Stimulated activated CD4-positive, alpha-beta T cell treated with anti-CD3 and anti-CD28 coated beads, Interleukin-2, amount 100 ng/mL, for 24 hours (primary cell): ENCODE data around the gene DNASE1L2.
"Not testable (repeated sequence)": the region's sequence is repeated elsewhere in the genome, so short reads cannot be mapped to it uniquely, and the experiment has no call there.

ENCODE experiments used
- DNase-seq, 2 donors: peaks; one replicate each; pipeline ENCODE4 v3.0.0-alpha.2; 2020

The DNASE1L2 gene

GRCh38 chr16:2242598-2242997 is 6.4 kb downstream of the DNASE1L2 start:
- DNase-seq: no peak

GRCh38 chr16:2243031-2243528 is 6.8 kb downstream of the DNASE1L2 start:
- DNase-seq: no peak

GRCh38 chr16:2243781-2244180 is 7.5 kb downstream of the DNASE1L2 start:
- no peak for DNase-seq

- DNase-seq: no peak
Observed at GRCh38 chr16:2244301-2244700, 8.1 kb downstream of the DNASE1L2 start.

- DNase-seq: no peak
Observed at GRCh38 chr16:2244926-2245795, 8.9 kb downstream of the DNASE1L2 start.

- DNase-seq: no peak
Observed at GRCh38 chr16:2246301-2246885, 10.1 kb downstream of the DNASE1L2 start.

GRCh38 chr16:2250652-2251295 is 14.5 kb downstream of the DNASE1L2 start:
- DNase-seq: peak; percentile 55 to 60

- peak; percentile 80 to 90 for DNase-seq
Observed at GRCh38 chr16:2251296-2252111, 15.3 kb downstream of the DNASE1L2 start, which contains the start of gene ECI1. ECI1 (minus strand) TSS chr16:2251587; CDS start chr16:2251566, 21 bp downstream.

- DNase-seq: no peak
Observed at GRCh38 chr16:2252806-2253148, 16.5 kb downstream of the DNASE1L2 start.

GRCh38 chr16:2253293-2253692 is 17.0 kb downstream of the DNASE1L2 start:
- DNase-seq: no peak

- no peak for DNase-seq
Observed at GRCh38 chr16:2256531-2257140, 20.4 kb downstream of the DNASE1L2 start.

- no peak for DNase-seq
Observed at GRCh38 chr16:2257726-2258125, 21.5 kb downstream of the DNASE1L2 start.

- DNase-seq: not testable (repeated sequence)
Observed at GRCh38 chr16:2258530-2258929, 22.3 kb downstream of the DNASE1L2 start.

- DNase-seq: no peak
Observed at GRCh38 chr16:2260250-2260649, 24.0 kb downstream of the DNASE1L2 start.

- not testable (repeated sequence) for DNase-seq
Observed at GRCh38 chr16:2263026-2263425, 26.8 kb downstream of the DNASE1L2 start.

GRCh38 chr16:2266887-2267286 is 30.6 kb downstream of the DNASE1L2 start:
- DNase-seq: peak; percentile 33 to 34

GRCh38 chr16:2267505-2267912 is 31.3 kb downstream of the DNASE1L2 start:
- DNase-seq: not testable (repeated sequence)

GRCh38 chr16:2267913-2268666 is 31.8 kb downstream of the DNASE1L2 start, which contains the start of gene RNPS1:
RNPS1 (minus strand) TSS chr16:2268126; CDS start chr16:2264643, 3,483 bp downstream.
- peak; percentile 95 to 98 for DNase-seq

- no peak for DNase-seq
Observed at GRCh38 chr16:2270070-2270462, 33.8 kb downstream of the DNASE1L2 start.

GRCh38 chr16:2270588-2271470 is 34.6 kb downstream of the DNASE1L2 start:
- no peak for DNase-seq
